HUES48 (cell line): ENCODE results near the gene ERCC6.

Source experiments
- H3K27ac ChIP-seq: one replicate; pipeline ENCODE4 v1.7.0; 2013; ENCODE audit warnings: low read depth, low read length, inconsistent platforms
- H3K27me3 ChIP-seq: 2 replicates; pipeline ENCODE4 v1.6.1; 2013; ENCODE audit warnings: mild to moderate bottlenecking, low read length; ENCODE audit not compliant: control insufficient read depth, insufficient read depth
- H3K36me3 ChIP-seq: 2 replicates; pipeline ENCODE4 v1.6.1; 2013; ENCODE audit warnings: low read length; ENCODE audit not compliant: control insufficient read depth, insufficient read depth
- H3K4me1 ChIP-seq: 2 replicates; pipeline ENCODE4 v1.6.1; 2013; ENCODE audit warnings: mild to moderate bottlenecking, low read length; ENCODE audit not compliant: control insufficient read depth, insufficient read depth
- H3K4me3 ChIP-seq: 2 replicates; pipeline ENCODE4 v1.5.1; 2013; ENCODE audit warnings: mild to moderate bottlenecking, low read depth, low read length
- H3K9ac ChIP-seq: 2 replicates; pipeline ENCODE4 v1.6.1; 2013; ENCODE audit warnings: mild to moderate bottlenecking, low read depth, low read length, moderate library complexity
- H3K9me3 ChIP-seq: 2 replicates; pipeline ENCODE4 v1.6.1; 2013; ENCODE audit warnings: low read length; ENCODE audit not compliant: control insufficient read depth, insufficient read depth

The ERCC6 gene

DNA sequence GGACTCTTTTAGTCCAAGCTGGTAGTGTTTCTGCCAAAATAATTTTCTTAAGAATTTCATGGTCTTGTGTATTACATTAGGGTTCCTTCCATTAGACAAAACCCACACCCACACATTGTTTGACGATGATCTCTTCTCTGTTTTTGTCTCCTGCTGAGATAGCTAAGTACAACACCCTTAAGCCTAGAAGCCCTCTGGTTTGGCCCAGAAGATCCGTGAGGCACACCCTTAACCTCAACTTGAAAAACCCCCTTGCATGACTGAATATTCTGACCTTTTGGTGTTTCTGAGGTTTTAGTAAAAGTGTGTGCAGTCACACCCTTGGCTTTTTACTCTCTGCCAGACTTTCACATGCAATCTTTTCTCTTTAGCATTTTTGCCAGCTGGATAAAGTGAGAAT is 29.3 kb upstream of the ERCC6 start:
- Histone ChIP-seq H3K27me3 (no peaks in the 10 kb centered on the region), H3K9me3 (no peaks in the 10 kb centered on the region), H3K27ac (no peak overlapping the region), H3K9ac (no peak overlapping the region), H3K36me3 (no peaks in the 10 kb centered on the region), H3K4me1 (no peaks in the 10 kb centered on the region), H3K4me3 (no peak overlapping the region)

DNA sequence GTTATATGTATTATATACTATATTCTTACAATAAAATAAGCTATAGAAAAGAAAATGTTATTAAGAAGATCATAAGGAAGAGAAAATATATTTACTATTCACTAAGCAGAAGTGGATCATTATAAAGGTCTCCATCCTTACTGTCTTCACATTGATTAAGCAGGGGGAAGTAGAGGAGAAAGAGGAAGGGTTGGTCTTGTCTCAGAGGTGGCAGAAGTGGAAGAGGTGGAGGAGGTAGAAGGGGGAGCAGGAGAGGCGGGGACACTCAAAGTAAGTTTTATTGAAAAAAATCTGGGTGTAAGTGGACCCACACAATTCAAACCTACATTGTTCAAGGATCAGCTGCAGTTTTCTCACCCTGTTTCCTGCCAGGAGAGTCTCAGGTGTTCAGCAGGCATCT is 28.9 kb upstream of the ERCC6 start:
- no peaks in the 10 kb centered on the region for H3K27me3 ChIP-seq
- no peak overlapping the region for H3K9ac ChIP-seq
- H3K36me3 ChIP-seq, result no peaks in the 10 kb centered on the region
- no peak overlapping the region for H3K27ac ChIP-seq
- no peak overlapping the region for H3K4me3 ChIP-seq
- no peaks in the 10 kb centered on the region for H3K9me3 ChIP-seq
- no peaks in the 10 kb centered on the region for H3K4me1 ChIP-seq

- no peaks in the 10 kb centered on the region for H3K9me3 ChIP-seq
- no peak overlapping the region for H3K9ac ChIP-seq
- 0 out of 2 replicates have a peak, but pooled peaks cover 6% of the 10 kb centered on the region for H3K4me1 ChIP-seq
- no peak overlapping the region for H3K27ac ChIP-seq
- H3K4me3 ChIP-seq, result no peak overlapping the region
- H3K36me3 ChIP-seq, result no peaks in the 10 kb centered on the region
- no peaks in the 10 kb centered on the region for H3K27me3 ChIP-seq
Measured at GRCh38 chr10:49564461-49565009, 25.6 kb upstream of the ERCC6 start.

GRCh38 chr10:49562893-49563292 is 24.0 kb upstream of the ERCC6 start:
- no peaks in the 10 kb centered on the region for H3K36me3 ChIP-seq
- H3K27ac ChIP-seq, result no peak overlapping the region
- H3K27me3 ChIP-seq, result no peaks in the 10 kb centered on the region
- no peaks in the 10 kb centered on the region for H3K9me3 ChIP-seq
- no peak overlapping the region for H3K9ac ChIP-seq
- H3K4me3 ChIP-seq, result no peak overlapping the region
- H3K4me1 ChIP-seq, result 0 out of 2 replicates have a peak, but pooled peaks cover 8% of the 10 kb centered on the region

GRCh38 chr10:49560526-49560925 is 21.6 kb upstream of the ERCC6 start:
- Histone ChIP-seq H3K27ac (no peak overlapping the region), H3K4me1 (0 out of 2 replicates have a peak, but pooled peaks cover 8% of the 10 kb centered on the region), H3K4me3 (no peak overlapping the region), H3K9ac (no peak overlapping the region), H3K27me3 (no peaks in the 10 kb centered on the region), H3K36me3 (no peaks in the 10 kb centered on the region), H3K9me3 (no peaks in the 10 kb centered on the region)

- Histone ChIP-seq H3K9ac (no peak overlapping the region), H3K36me3 (no peaks in the 10 kb centered on the region), H3K4me1 (0 out of 2 replicates have a peak, but pooled peaks cover 8% of the 10 kb centered on the region), H3K9me3 (no peaks in the 10 kb centered on the region), H3K27me3 (no peaks in the 10 kb centered on the region), H3K4me3 (no peak overlapping the region), H3K27ac (no peak overlapping the region)
Measured at GRCh38 chr10:49559476-49559875, 20.6 kb upstream of the ERCC6 start.

DNA sequence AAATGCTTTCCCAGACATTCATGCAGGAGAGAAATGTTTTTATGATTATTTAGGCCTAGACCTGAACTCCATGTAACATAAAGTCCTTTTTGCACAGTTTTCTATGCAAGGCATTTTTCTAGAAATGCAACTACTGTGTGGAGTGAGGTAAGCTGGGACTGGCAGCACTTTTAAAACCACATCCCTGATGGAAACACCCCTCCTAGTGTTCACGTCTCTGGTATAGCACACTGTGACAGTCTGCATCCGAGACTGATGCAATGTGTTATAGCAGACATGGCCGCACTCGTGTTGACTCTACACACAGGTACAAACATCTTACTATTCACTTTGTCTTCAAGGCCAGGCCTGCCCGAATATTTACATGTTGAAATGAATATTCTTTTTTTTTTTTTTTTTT is 19.3 kb upstream of the ERCC6 start:
- Histone ChIP-seq H3K4me3 (no peak overlapping the region), H3K9me3 (0 out of 2 replicates have a peak, but pooled peaks cover 3% of the 10 kb centered on the region), H3K4me1 (0 out of 2 replicates have a peak, but pooled peaks cover 8% of the 10 kb centered on the region), H3K36me3 (no peaks in the 10 kb centered on the region), H3K9ac (no peak overlapping the region), H3K27me3 (no peaks in the 10 kb centered on the region), H3K27ac (no peak overlapping the region)

DNA sequence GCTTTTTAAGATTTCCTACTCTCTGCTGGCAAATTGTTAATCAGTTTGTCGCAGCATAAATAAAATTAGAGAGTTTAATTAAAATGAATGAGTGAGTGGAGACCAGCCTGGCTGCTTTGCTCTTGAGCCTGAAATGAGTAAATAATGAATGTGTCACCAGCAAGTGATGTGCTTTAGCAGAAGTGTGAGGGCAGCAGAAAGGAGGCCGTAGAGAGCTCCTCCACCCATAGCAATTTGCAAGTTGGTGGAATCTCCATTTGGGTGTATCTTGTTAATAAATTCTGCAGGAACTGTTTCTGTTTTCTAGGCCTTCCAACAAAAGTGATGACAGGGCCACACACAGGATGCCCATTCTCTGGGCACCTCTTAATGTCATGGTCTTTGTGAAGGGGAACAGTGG is 18.8 kb upstream of the ERCC6 start:
- H3K4me3 ChIP-seq, result no peak overlapping the region
- H3K9ac ChIP-seq, result no peak overlapping the region
- no peaks in the 10 kb centered on the region for H3K27me3 ChIP-seq
- no peaks in the 10 kb centered on the region for H3K36me3 ChIP-seq
- H3K27ac ChIP-seq, result no peak overlapping the region
- H3K4me1 ChIP-seq, result 0 out of 2 replicates have a peak, but pooled peaks cover 8% of the 10 kb centered on the region
- H3K9me3 ChIP-seq, result 0 out of 2 replicates have a peak, but pooled peaks cover 4% of the 10 kb centered on the region

DNA sequence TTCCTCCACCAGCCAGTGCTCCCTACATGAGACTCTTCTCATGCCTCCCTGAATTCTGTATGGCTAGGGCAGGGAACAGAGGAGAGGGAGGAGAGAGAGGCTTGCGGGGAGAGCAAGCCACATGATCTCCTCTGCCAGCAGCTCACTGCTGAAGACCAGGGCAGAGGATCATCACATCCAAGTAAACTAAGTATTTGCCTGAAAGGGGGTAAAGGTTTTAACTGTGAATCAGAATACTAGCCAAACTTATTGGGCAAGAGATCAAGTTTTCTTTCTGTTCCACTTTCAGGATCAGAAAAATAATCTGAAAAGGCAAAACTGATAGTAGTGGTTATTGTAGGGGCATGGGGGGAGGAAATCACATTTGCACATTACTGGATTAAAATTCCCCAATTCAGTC is 17.8 kb upstream of the ERCC6 start:
- Histone ChIP-seq H3K4me1 (0 out of 2 replicates have a peak, but pooled peaks cover 8% of the 10 kb centered on the region), H3K27ac (no peak overlapping the region), H3K27me3 (no peaks in the 10 kb centered on the region), H3K9ac (no peak overlapping the region), H3K9me3 (0 out of 2 replicates have a peak, but pooled peaks cover 4% of the 10 kb centered on the region), H3K36me3 (no peaks in the 10 kb centered on the region), H3K4me3 (no peak overlapping the region)

GRCh38 chr10:49552277-49552676 is 13.4 kb upstream of the ERCC6 start:
- Histone ChIP-seq H3K9ac (no peak overlapping the region), H3K27ac (no peak overlapping the region), H3K9me3 (0 out of 2 replicates have a peak, but pooled peaks cover 4% of the 10 kb centered on the region), H3K36me3 (no peaks in the 10 kb centered on the region), H3K4me3 (no peak overlapping the region), H3K4me1 (no peaks in the 10 kb centered on the region), H3K27me3 (no peaks in the 10 kb centered on the region)

- H3K27ac ChIP-seq, result no peak overlapping the region
- peaks cover 8% of the 10 kb centered on the region for H3K9me3 ChIP-seq
- H3K36me3 ChIP-seq, result no peaks in the 10 kb centered on the region
- H3K27me3 ChIP-seq, result no peaks in the 10 kb centered on the region
- no peaks in the 10 kb centered on the region for H3K4me1 ChIP-seq
- H3K4me3 ChIP-seq, result no peak overlapping the region
- no peak overlapping the region for H3K9ac ChIP-seq
Measured at GRCh38 chr10:49550563-49550962, 11.6 kb upstream of the ERCC6 start.
